WERI-Rb-1 (cell line): ENCODE data around the gene GALNS.

Source experiments
- DNase-seq: peaks from one replicate; pipeline ENCODE4 v3.0.0-alpha.2; 2020
- H3K27ac ChIP-seq: fragments of 250-450 bp; sonication (Bioruptor Pico); 2 replicates; pipeline ENCODE4 v1.5.1; 2020; ENCODE audit warnings: mild to moderate bottlenecking, moderate library complexity
- H3K27me3 ChIP-seq: fragments of 250-450 bp; sonication (Bioruptor Pico); 2 replicates; pipeline ENCODE4 v1.5.1; 2021; ENCODE audit warnings: mild to moderate bottlenecking, low read depth, moderate library complexity; ENCODE audit not compliant: insufficient read depth, severe bottlenecking
- H3K36me3 ChIP-seq: fragments of 250-450 bp; sonication (Bioruptor Pico); 2 replicates; pipeline ENCODE4 v1.5.1; 2020; ENCODE audit warnings: mild to moderate bottlenecking, moderate library complexity
- H3K4me3 ChIP-seq: 2 replicates; pipeline ENCODE4 v1.5.1; 2011; ENCODE audit warnings: low read depth, mild to moderate bottlenecking, control low read depth, low read length
- H3K9me3 ChIP-seq: fragments of 250-450 bp; sonication (Bioruptor Pico); 2 replicates; pipeline ENCODE4 v1.5.1; 2021; ENCODE audit warnings: mild to moderate bottlenecking, moderate library complexity; ENCODE audit not compliant: severe bottlenecking
- TF ChIP-seq, protein P1 (sequence below): IDR thresholded peaks from 2 replicates; pipeline ENCODE4 v1.5.1; 2011; ENCODE audit warnings: low read depth, mild to moderate bottlenecking, control low read depth, inconsistent platforms, low read length

GALNS gene

DNA sequence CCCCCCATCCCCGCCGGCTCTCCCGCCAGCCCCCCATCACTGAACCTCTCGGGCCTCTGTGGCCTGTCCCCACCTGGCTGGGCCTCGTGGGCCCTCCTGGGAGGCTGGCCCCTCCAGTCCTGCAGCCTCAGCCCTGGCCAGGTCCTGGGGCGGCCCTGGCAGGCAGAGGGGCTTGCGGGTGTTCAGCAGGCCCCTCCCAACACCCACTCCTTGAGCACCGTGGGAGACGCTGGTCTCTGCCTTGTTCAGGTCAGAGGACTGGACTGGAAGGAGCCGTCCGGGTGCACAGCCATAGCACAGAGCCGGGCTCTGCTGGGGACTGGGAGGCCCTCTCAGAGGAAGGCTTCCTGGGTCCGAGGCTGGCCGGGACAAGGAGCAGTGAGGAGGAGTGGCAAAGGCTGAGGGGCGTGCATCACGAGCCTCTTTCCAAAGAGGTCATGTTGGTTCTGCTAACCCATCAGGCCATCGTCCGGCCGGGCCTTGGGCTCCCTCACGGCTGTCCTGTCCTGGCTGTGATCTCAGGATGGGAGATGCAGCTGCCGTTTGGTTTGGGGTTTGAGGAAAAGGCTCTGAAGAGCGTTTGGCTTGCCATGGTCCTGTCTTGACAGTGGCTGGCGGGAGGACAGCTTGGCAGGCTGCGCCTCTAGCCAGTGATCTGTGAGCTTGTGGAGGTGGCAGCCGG lies 16.0 kb upstream of the GALNS start:
- Histone ChIP-seq H3K27ac (no peak overlapping the region), H3K4me3 (no peak overlapping the region), H3K9me3 (no peaks in the 10 kb centered on the region), H3K36me3 (no peaks in the 10 kb centered on the region), H3K27me3 (no peaks in the 10 kb centered on the region)
- no peak for DNase-seq
- TF ChIP-seq, protein P1, sequence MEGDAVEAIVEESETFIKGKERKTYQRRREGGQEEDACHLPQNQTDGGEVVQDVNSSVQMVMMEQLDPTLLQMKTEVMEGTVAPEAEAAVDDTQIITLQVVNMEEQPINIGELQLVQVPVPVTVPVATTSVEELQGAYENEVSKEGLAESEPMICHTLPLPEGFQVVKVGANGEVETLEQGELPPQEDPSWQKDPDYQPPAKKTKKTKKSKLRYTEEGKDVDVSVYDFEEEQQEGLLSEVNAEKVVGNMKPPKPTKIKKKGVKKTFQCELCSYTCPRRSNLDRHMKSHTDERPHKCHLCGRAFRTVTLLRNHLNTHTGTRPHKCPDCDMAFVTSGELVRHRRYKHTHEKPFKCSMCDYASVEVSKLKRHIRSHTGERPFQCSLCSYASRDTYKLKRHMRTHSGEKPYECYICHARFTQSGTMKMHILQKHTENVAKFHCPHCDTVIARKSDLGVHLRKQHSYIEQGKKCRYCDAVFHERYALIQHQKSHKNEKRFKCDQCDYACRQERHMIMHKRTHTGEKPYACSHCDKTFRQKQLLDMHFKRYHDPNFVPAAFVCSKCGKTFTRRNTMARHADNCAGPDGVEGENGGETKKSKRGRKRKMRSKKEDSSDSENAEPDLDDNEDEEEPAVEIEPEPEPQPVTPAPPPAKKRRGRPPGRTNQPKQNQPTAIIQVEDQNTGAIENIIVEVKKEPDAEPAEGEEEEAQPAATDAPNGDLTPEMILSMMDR: no peak

DNA sequence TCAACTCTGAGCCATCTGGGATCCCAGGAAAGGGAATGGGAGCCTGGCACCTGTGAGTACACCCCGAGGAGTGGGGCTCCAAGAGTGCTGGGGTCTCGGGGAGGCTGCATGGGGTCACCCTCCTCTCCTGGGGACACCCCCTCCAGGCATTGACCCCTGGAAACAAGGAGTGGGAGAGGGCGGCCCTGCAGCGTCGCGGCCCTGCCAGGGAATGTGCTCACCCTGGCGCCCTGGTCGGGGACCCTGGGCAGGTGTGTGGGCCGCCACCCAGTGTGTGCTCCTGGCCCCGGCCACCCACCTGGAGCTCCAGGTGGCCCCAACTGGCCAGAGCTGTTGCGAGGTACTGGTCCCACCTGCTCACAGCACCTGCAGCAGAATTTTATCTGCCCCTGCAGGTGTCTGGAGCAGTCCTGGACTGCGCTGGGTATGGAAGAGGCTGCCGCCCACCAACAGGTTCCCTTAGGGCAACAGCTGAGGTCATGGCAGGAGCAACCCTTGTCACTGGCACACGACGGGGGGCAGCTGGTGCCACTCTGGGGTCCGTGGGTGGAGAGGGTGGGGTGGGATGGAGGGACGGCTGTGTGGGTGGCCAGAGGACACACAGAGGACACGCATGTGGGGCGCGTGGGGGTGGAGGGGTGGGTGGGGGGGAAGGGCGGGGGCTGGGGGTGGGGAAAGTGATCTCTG lies 15.1 kb upstream of the GALNS start:
- TF ChIP-seq, protein P1: no peak
- Histone ChIP-seq H3K27me3 (no peaks in the 10 kb centered on the region), H3K27ac (peak overlapping the region; percentile 71), H3K9me3 (no peaks in the 10 kb centered on the region), H3K4me3 (no peak overlapping the region), H3K36me3 (no peaks in the 10 kb centered on the region)
- DNase-seq: no peak

DNA sequence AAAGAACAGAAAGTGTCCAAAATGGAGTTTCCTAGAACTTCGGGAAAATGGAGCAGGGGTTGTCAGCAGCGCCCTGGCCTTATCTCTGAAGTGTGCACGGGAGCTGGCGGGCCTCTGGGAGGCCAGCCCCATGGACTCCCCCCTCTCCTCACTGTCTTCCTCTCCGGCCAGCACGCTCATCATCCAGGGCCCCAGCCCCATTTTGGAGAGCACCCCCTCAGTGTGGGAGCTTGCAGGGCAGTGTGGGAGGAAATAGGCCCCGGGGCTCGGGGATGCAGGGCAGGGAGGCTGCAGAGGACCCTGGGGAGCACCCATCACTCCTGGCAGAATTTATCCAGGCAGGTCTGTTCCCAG lies 14.6 kb upstream of the GALNS start:
- H3K27ac ChIP-seq: peak overlapping the region; percentile 71
- H3K27me3 ChIP-seq: no peaks in the 10 kb centered on the region
- no peak for DNase-seq
- H3K4me3 ChIP-seq: 0 out of 2 replicates have a peak overlapping the region, but pooled peaks have one; percentile 14
- TF ChIP-seq, protein P1: no peak
- no peaks in the 10 kb centered on the region for H3K36me3 ChIP-seq
- H3K9me3 ChIP-seq: no peaks in the 10 kb centered on the region

DNA sequence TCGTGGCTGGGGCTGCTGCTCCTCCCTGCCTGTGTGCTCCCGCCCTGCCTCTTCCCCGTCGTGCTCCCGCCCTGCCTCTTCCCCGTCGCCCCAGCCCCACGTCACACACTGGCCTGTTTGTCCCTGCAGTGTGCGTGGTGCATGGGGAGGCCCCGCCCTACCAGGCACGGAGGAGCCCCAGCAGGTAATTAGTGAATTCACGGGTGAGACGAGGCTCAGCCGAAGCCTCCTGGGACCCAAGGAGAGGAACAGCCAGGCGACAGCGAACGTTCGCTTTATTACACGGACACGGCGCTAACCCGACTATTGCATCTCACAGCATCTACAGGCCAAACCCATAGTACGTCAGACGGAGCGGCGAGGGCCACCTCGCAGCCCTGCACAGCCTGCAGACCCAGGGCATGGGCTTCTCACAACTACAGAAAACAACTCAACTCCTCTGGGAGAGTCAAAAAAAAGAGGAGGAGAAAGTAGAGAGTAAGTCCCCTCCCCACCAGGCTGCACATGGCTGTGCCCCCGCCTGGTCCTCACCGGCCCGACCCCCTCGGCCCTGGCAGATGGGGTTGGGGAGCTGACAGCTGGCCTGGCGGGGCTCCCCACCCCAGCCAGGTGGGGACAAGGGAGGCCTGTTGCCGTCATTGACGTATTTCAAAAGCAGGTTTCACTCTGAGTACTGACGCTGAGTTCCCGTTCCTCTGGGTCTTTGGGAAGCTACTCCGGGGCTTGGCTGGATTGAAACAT lies 14.0 kb upstream of the GALNS start:
- Histone ChIP-seq H3K4me3 (peak overlapping the region; percentile 14), H3K9me3 (no peaks in the 10 kb centered on the region), H3K27ac (peak overlapping the region; percentile 71), H3K27me3 (no peaks in the 10 kb centered on the region), H3K36me3 (no peaks in the 10 kb centered on the region)
- DNase-seq: peak; percentile 53
- TF ChIP-seq, protein P1: no peak

DNA sequence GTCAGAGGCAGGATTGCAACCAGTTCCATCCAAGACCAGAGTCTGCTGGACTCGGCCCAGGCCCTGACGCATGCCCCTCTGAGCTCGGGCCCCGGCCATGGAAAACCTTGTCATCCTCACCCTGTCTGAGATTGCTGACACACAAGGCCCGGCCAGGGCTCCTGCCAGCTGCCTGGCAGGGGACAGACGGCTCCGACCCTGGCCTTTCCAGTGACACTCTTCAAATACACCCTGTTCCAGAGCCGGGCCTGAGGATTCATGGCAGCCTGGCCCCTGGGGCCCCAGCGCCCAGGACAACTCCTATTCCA lies 12.9 kb upstream of the GALNS start:
- Histone ChIP-seq H3K27me3 (no peaks in the 10 kb centered on the region), H3K27ac (peak overlapping the region; percentile 74), H3K4me3 (no peak overlapping the region), H3K9me3 (no peaks in the 10 kb centered on the region), H3K36me3 (no peaks in the 10 kb centered on the region)
- no peak for DNase-seq
- TF ChIP-seq, protein P1: no peak
